CD14-positive monocyte (primary cell): Measurements from ENCODE around the gene KRT75. TPM values are rescaled to one million over a fixed set of nuclear protein-coding genes. Genes with fewer than 3 reads are reported as not detected.

Experiments used
- DNase-seq, 3 donors: peaks; one replicate each; pipeline ENCODE4 v3.0.0-alpha.2; 2011 to 2022
- H2AFZ ChIP-seq: 2 replicates; pipeline ENCODE4 v1.6.0; 2012; ENCODE audit warnings: mild to moderate bottlenecking, low read depth, low read length, inconsistent platforms; ENCODE audit not compliant: insufficient read depth, poor library complexity, severe bottlenecking
- H3K27ac ChIP-seq, 2 donors: 1 replicate in 1 of 2; 2 replicates in 1 of 2; pipeline ENCODE4 v1.5.1; 2012 to 2013; ENCODE audit warnings: low read length in 2 of 2, control low read depth in 1 of 2, inconsistent platforms in 1 of 2, low read depth in 1 of 2, mild to moderate bottlenecking in 1 of 2
- H3K27me3 ChIP-seq, 2 donors: one replicate each; pipeline versions ENCODE4 v1.6.0 to v1.6.1; 2011 to 2013; ENCODE audit warnings: low read length in 2 of 2; ENCODE audit not compliant: control insufficient read depth in 2 of 2, insufficient read depth in 2 of 2
- H3K36me3 ChIP-seq, 2 donors: replicated peaks in 1 of 2; 1 replicate in 1 of 2; 2 replicates in 1 of 2; pipeline versions ENCODE4 v1.5.1 to v1.6.1; 2012 to 2013; ENCODE audit warnings: low read length in 2 of 2, control low read depth in 1 of 2, inconsistent platforms in 1 of 2, mild to moderate bottlenecking in 1 of 2; ENCODE audit not compliant: insufficient read depth in 2 of 2, control insufficient read depth in 1 of 2
- H3K4me1 ChIP-seq, 2 donors: 1 replicate in 1 of 2; 2 replicates in 1 of 2; pipeline versions ENCODE4 v1.5.1 to v1.6.1; 2012 to 2013; ENCODE audit warnings: low read length in 2 of 2, control low read depth in 1 of 2, inconsistent platforms in 1 of 2, mild to moderate bottlenecking in 1 of 2, moderate library complexity in 1 of 2; ENCODE audit not compliant: insufficient read depth in 2 of 2, control insufficient read depth in 1 of 2
- H3K4me2 ChIP-seq: replicated peaks from 2 replicates; pipeline ENCODE3; 2012; ENCODE audit warnings: low read length, moderate library complexity, mild to moderate bottlenecking; ENCODE audit not compliant: poor library complexity, severe bottlenecking; ENCODE audit errors: extremely low read depth
- H3K4me3 ChIP-seq, 3 experiments: fragments of 200-600 bp in 1 of 3; sonication (generic) in 1 of 3; replicated peaks in 1 of 3; 1 replicate in 2 of 3; 2 replicates in 1 of 3; pipeline ENCODE4 v1.5.1; 2011 to 2013; ENCODE audit warnings: low read length in 3 of 3, mild to moderate bottlenecking in 3 of 3, control low read depth in 2 of 3, low read depth in 2 of 3, inconsistent platforms in 1 of 3, moderate library complexity in 1 of 3
- H3K79me2 ChIP-seq: 2 replicates; pipeline ENCODE4 v1.6.0; 2012; ENCODE audit warnings: mild to moderate bottlenecking, control low read depth, inconsistent platforms, low read length, moderate library complexity; ENCODE audit not compliant: insufficient read depth
- H3K9ac ChIP-seq: 2 replicates; pipeline ENCODE4 v1.6.0; 2017; ENCODE audit warnings: low read length, mild to moderate bottlenecking; ENCODE audit not compliant: insufficient read depth, poor library complexity, severe bottlenecking
- H3K9me3 ChIP-seq, 2 donors: replicated peaks in 1 of 2; 1 replicate in 1 of 2; 2 replicates in 1 of 2; pipeline versions ENCODE4 v1.5.1 to v1.6.1; 2012 to 2013; ENCODE audit warnings: low read length in 2 of 2, control low read depth in 1 of 2; ENCODE audit not compliant: control insufficient read depth in 1 of 2, insufficient read depth in 1 of 2
- H4K20me1 ChIP-seq: 2 replicates; pipeline ENCODE4 v1.6.0; 2012; ENCODE audit warnings: mild to moderate bottlenecking, low read length, control low read depth, moderate library complexity; ENCODE audit not compliant: insufficient read depth
- H3K27ac Mint-ChIP-seq, 7 donors: one replicate each; pipeline ENCODE4 v1.8.0; 2020; ENCODE audit warnings: mild to moderate bottlenecking in 7 of 7, mixed read lengths in 7 of 7, moderate library complexity in 6 of 7, inconsistent platforms in 2 of 7
- H3K27me3 Mint-ChIP-seq, 3 donors: one replicate each; pipeline ENCODE4 v1.8.0; 2021 to 2022; ENCODE audit warnings: low read depth in 3 of 3, mild to moderate bottlenecking in 3 of 3, mixed read lengths in 3 of 3, moderate library complexity in 3 of 3, inconsistent platforms in 1 of 3
- H3K36me3 Mint-ChIP-seq, 2 donors: one replicate each; pipeline ENCODE4 v1.8.0; 2020; ENCODE audit warnings: mixed read lengths in 2 of 2, inconsistent platforms in 1 of 2, mild to moderate bottlenecking in 1 of 2
- H3K4me1 Mint-ChIP-seq: one replicate; pipeline ENCODE4 v1.8.0; 2020; ENCODE audit warnings: mild to moderate bottlenecking, mixed read lengths
- H3K4me3 Mint-ChIP-seq, 2 donors: one replicate each; pipeline ENCODE4 v1.8.0; 2020; ENCODE audit warnings: mild to moderate bottlenecking in 2 of 2, mixed read lengths in 2 of 2, moderate library complexity in 1 of 2
- H3K9me3 Mint-ChIP-seq, 7 donors: one replicate each; pipeline ENCODE4 v1.8.0; 2020 to 2022; ENCODE audit warnings: mixed read lengths in 7 of 7, mild to moderate bottlenecking in 6 of 7, moderate library complexity in 6 of 7, inconsistent platforms in 2 of 7
- WGBS: methylation state at CpG from one replicate; pipeline ENCODE4 v1.1.5; 2013; ENCODE audit warnings: missing lambda C conversion rate; ENCODE audit not compliant: insufficient coverage; 5-methylcytosine and 5-hydroxymethylcytosine counted together
- intact Hi-C, 2 donors: fragments of 100-400 bp; cut with micrococcal nuclease; formaldehyde crosslinking; loops; one replicate each; pipeline versions ENCODE4 v1.15.0 to v1.15.1; 2023
- polyA plus RNA-seq, 3 donors: library from polyadenylated mRNA; depleted of rRNA in 1 of 3; unstranded in 2 of 3; stranded (reverse) in 1 of 3; fragments of 300-500 nt in 2 of 3; fragments of >200 nt in 1 of 3; fragmentation: Illumina TruSeq in 2 of 3; gene quantifications; 1 replicate in 2 of 3; 2 replicates in 1 of 3; pipeline ENCODE4 v1.2.3, GENCODE V29; 2012 to 2021
- TF ChIP-seq, protein P1 (sequence below): fragments of 200-600 bp; IDR thresholded peaks from one replicate; pipeline ENCODE4 v1.8.0; 2022; ENCODE audit warnings: antibody characterized with exemption, mild to moderate bottlenecking

Gene KRT75
- polyA plus RNA-seq, 3 donors = not detected

GRCh38 chr12:52407918-52408317, 26.3 kb downstream of the KRT75 start:
- DNase-seq = no peak
- Histone ChIP-seq H3K4me2 (no peak overlapping the region), H2AFZ (no peak overlapping the region), H3K27me3 (no peaks in the 10 kb centered on the region), H3K9ac (no peak overlapping the region), H3K36me3 (no peaks in the 10 kb centered on the region), H4K20me1 (no peaks in the 10 kb centered on the region), H3K27ac (no peak overlapping the region), H3K9me3 (no peaks in the 10 kb centered on the region), H3K4me3 (no peak overlapping the region), H3K79me2 (no peaks in the 10 kb centered on the region), H3K4me1 (no peaks in the 10 kb centered on the region)
- Mint-ChIP-seq H3K9me3 (peaks cover 0 to 3% (median 0%) of the 10 kb centered on the region in 7 donors), H3K4me1 (no peaks in the 10 kb centered on the region), H3K27ac (no peak overlapping the region), H3K4me3 (no peak overlapping the region), H3K27me3 (peaks cover 5 to 11% (median 5%) of the 10 kb centered on the region in 3 donors), H3K36me3 (no peaks in the 10 kb centered on the region)
- TF ChIP-seq, protein P1, sequence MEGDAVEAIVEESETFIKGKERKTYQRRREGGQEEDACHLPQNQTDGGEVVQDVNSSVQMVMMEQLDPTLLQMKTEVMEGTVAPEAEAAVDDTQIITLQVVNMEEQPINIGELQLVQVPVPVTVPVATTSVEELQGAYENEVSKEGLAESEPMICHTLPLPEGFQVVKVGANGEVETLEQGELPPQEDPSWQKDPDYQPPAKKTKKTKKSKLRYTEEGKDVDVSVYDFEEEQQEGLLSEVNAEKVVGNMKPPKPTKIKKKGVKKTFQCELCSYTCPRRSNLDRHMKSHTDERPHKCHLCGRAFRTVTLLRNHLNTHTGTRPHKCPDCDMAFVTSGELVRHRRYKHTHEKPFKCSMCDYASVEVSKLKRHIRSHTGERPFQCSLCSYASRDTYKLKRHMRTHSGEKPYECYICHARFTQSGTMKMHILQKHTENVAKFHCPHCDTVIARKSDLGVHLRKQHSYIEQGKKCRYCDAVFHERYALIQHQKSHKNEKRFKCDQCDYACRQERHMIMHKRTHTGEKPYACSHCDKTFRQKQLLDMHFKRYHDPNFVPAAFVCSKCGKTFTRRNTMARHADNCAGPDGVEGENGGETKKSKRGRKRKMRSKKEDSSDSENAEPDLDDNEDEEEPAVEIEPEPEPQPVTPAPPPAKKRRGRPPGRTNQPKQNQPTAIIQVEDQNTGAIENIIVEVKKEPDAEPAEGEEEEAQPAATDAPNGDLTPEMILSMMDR = no peak
- 91% methylated on average over 5 of the region's 5 CpGs for WGBS
- intact Hi-C loops = no loop called here

GRCh38 chr12:52405922-52406385, 28.2 kb downstream of the KRT75 start, which contains the start of gene KRT82:
KRT82 (minus strand) TSS chr12:52406335; CDS start chr12:52406277, 58 bp downstream.
- H3K36me3 ChIP-seq = no peaks in the 10 kb centered on the region
- Mint-ChIP-seq H3K36me3 (no peaks in the 10 kb centered on the region), H3K27ac (peak within 1 kb of the TSS in 1 of 7 donors; percentile 4), H3K4me3 (no peak within 1 kb of the TSS), H3K9me3 (peaks cover 0 to 3% (median 0%) of the 10 kb centered on the region in 7 donors), H3K4me1 (no peaks in the 10 kb centered on the region), H3K27me3 (peaks cover 1 to 13% (median 6%) of the 10 kb centered on the region in 3 donors)
- WGBS = 94% methylated on average over 3 of the region's 14 CpGs
- no peak within 1 kb of the TSS for H3K4me2 ChIP-seq
- H3K27me3 ChIP-seq = no peaks in the 10 kb centered on the region
- intact Hi-C loops = no loop called here
- TF ChIP-seq, protein P1 = no peak
- H3K27ac ChIP-seq = no peak within 1 kb of the TSS
- DNase-seq = no peak
- no peaks in the 10 kb centered on the region for H3K9me3 ChIP-seq
- H3K9ac ChIP-seq = no peak within 1 kb of the TSS
- H3K79me2 ChIP-seq = no peaks in the 10 kb centered on the region
- no peaks in the 10 kb centered on the region for H4K20me1 ChIP-seq
- H2AFZ ChIP-seq = no peak within 1 kb of the TSS
- H3K4me3 ChIP-seq = no peak within 1 kb of the TSS
- H3K4me1 ChIP-seq = no peaks in the 10 kb centered on the region
